H1 (cell line): ENCODE results near the gene TENT4A. TPM values are rescaled to one million over a fixed set of nuclear protein-coding genes. Genes with fewer than 3 reads are reported as not detected.

ENCODE experiments used
- CTCF ChIA-PET: fragments of 300-600 bp; sonication (Branson Sonifier 250); formaldehyde crosslinking; loops from one replicate; lab custom pipeline; 2021; ENCODE audit not compliant: partially characterized antibody; lab: Charles Lee
- POLR2A ChIA-PET: fragments of 300-600 bp; sonication (Branson Sonifier 250); formaldehyde crosslinking; loops from one replicate; lab custom pipeline; 2021; ENCODE audit warnings: inconsistent platforms; ENCODE audit not compliant: partially characterized antibody; lab: Charles Lee
- DNase-seq, 2 experiments: peaks; one replicate each; pipeline versions ENCODE4 v3.0.0 to v3.0.0-alpha.2; 2010 to 2022; ENCODE audit warnings: low spot score in 2 of 2, low read depth in 1 of 2, mixed read lengths in 1 of 2
- FAIRE-seq: peaks from 2 replicates; lab custom pipeline; 2011; peaks lifted over from hg19 to GRCh38; lab: Jason Lieb, UNC
- H2AFZ ChIP-seq: 2 replicates; pipeline ENCODE4 v1.8.1; 2012; ENCODE audit warnings: low read length, inconsistent platforms
- H2AK5ac ChIP-seq: 2 replicates; pipeline ENCODE4 v1.6.1; 2013; ENCODE audit warnings: low read depth, low read length
- H2BK120ac ChIP-seq: replicated peaks from 2 replicates; pipeline ENCODE3; 2013; ENCODE audit warnings: low read depth, low read length, inconsistent platforms
- H2BK12ac ChIP-seq: 2 replicates; pipeline ENCODE4 v1.6.1; 2013; ENCODE audit warnings: low read depth, low read length
- H2BK15ac ChIP-seq: 2 replicates; pipeline ENCODE4 v1.6.1; 2013; ENCODE audit warnings: low read length
- H2BK20ac ChIP-seq: 2 replicates; pipeline ENCODE4 v1.6.1; 2013; ENCODE audit warnings: low read length
- H2BK5ac ChIP-seq: 2 replicates; pipeline ENCODE4 v1.6.1; 2013; ENCODE audit warnings: low read depth, low read length
- H3K14ac ChIP-seq: 2 replicates; pipeline ENCODE4 v1.6.1; 2013; ENCODE audit warnings: inconsistent platforms; ENCODE audit not compliant: insufficient read length
- H3K18ac ChIP-seq: 2 replicates; pipeline ENCODE4 v1.6.1; 2013; ENCODE audit warnings: low read length; ENCODE audit errors: extremely low read depth
- H3K23ac ChIP-seq: 2 replicates; pipeline ENCODE4 v1.6.1; 2013; ENCODE audit warnings: inconsistent platforms; ENCODE audit not compliant: insufficient read length
- H3K23me2 ChIP-seq: 2 replicates; pipeline ENCODE4 v1.6.1; 2013; ENCODE audit warnings: low read depth, low read length
- H3K27ac ChIP-seq: 2 replicates; pipeline ENCODE4 v1.6.1; 2011; ENCODE audit warnings: low read depth, low read length, inconsistent platforms
- H3K27me3 ChIP-seq, 4 experiments: replicated peaks in 1 of 4; 1 replicate in 1 of 4; 2 replicates in 3 of 4; pipeline versions ENCODE4 v1.6.1 to v1.8.1; 2011 to 2013; ENCODE audit warnings: low read length in 3 of 4, mild to moderate bottlenecking in 3 of 4, inconsistent platforms in 2 of 4, mixed read lengths in 2 of 4, moderate library complexity in 1 of 4; ENCODE audit not compliant: control insufficient read depth in 3 of 4, insufficient read depth in 3 of 4; ENCODE audit errors: extremely low read depth in 1 of 4
- H3K36me3 ChIP-seq, 4 experiments: 2 replicates each; pipeline versions ENCODE4 v1.6.1 to v1.8.1; 2011 to 2013; ENCODE audit warnings: mild to moderate bottlenecking in 4 of 4, low read length in 3 of 4, moderate library complexity in 2 of 4, control low read depth in 1 of 4, inconsistent platforms in 1 of 4; ENCODE audit not compliant: insufficient read depth in 4 of 4, control insufficient read depth in 2 of 4
- H3K4ac ChIP-seq: replicated peaks from 2 replicates; pipeline ENCODE3; 2013; ENCODE audit warnings: low read length, low read depth, mixed read lengths, inconsistent platforms; ENCODE audit not compliant: insufficient read length
- H3K4me1 ChIP-seq, 4 experiments: replicated peaks in 1 of 4; 1 replicate in 1 of 4; 2 replicates in 3 of 4; pipeline versions ENCODE4 v1.6.1 to v1.8.1; 2011 to 2013; ENCODE audit warnings: low read length in 3 of 4, inconsistent platforms in 2 of 4, mixed read lengths in 1 of 4; ENCODE audit not compliant: insufficient read depth in 4 of 4, control insufficient read depth in 3 of 4
- H3K4me2 ChIP-seq, 2 experiments: 2 replicates each; pipeline versions ENCODE4 v1.6.1 to v1.8.1; 2011 to 2013; ENCODE audit warnings: low read depth in 2 of 2, low read length in 2 of 2, control low read depth in 1 of 2, inconsistent platforms in 1 of 2, mild to moderate bottlenecking in 1 of 2; ENCODE audit not compliant: insufficient read depth in 1 of 2
- H3K4me3 ChIP-seq, 4 experiments: fragments of 200-600, 300-600 bp in 1 of 4; sonication (generic), shearing (Covaris generic), sonication (Bioruptor Twin) in 1 of 4; 2 replicates each; pipeline versions ENCODE4 v1.5.1 to v1.8.1; 2011 to 2016; ENCODE audit warnings: low read length in 4 of 4, low read depth in 3 of 4, control low read depth in 2 of 4, inconsistent platforms in 2 of 4, mild to moderate bottlenecking in 2 of 4, mixed read lengths in 1 of 4, moderate library complexity in 1 of 4; ENCODE audit not compliant: insufficient read depth in 2 of 4; ENCODE audit errors: extremely low read depth in 1 of 4
- H3K56ac ChIP-seq: replicated peaks from 2 replicates; pipeline ENCODE3; 2013; ENCODE audit warnings: low read depth, mild to moderate bottlenecking, mixed read lengths, low read length, inconsistent platforms; ENCODE audit not compliant: insufficient read length
- H3K79me1 ChIP-seq: 2 replicates; pipeline ENCODE4 v1.6.1; 2013; ENCODE audit warnings: low read depth, low read length, control low read depth
- H3K79me2 ChIP-seq, 2 experiments: 2 replicates each; pipeline versions ENCODE4 v1.6.1 to v1.8.1; 2012 to 2013; ENCODE audit warnings: low read length in 2 of 2, mild to moderate bottlenecking in 2 of 2, inconsistent platforms in 1 of 2; ENCODE audit not compliant: insufficient read depth in 2 of 2, control insufficient read depth in 1 of 2
- H3K9ac ChIP-seq, 4 experiments: replicated peaks in 1 of 4; 1 replicate in 1 of 4; 2 replicates in 3 of 4; pipeline versions ENCODE4 v1.6.1 to v1.8.1; 2011 to 2013; ENCODE audit warnings: low read depth in 3 of 4, low read length in 3 of 4, control low read depth in 2 of 4, mild to moderate bottlenecking in 2 of 4, moderate library complexity in 2 of 4, inconsistent platforms in 1 of 4; ENCODE audit errors: extremely low read depth in 1 of 4
- H3K9me3 ChIP-seq, 2 experiments: 2 replicates each; pipeline versions ENCODE4 v1.6.1 to v1.8.1; 2012 to 2013; ENCODE audit warnings: mild to moderate bottlenecking in 2 of 2, moderate library complexity in 2 of 2, control low read depth in 1 of 2, inconsistent platforms in 1 of 2, low read depth in 1 of 2, low read length in 1 of 2, mixed read lengths in 1 of 2; ENCODE audit not compliant: insufficient read depth in 2 of 2
- H4K20me1 ChIP-seq, 2 experiments: replicated peaks in 1 of 2; 2 replicates each; pipeline versions ENCODE3 to v1.8.1; 2011 to 2013; ENCODE audit warnings: inconsistent platforms in 2 of 2, low read length in 2 of 2, mild to moderate bottlenecking in 1 of 2; ENCODE audit not compliant: insufficient read depth in 2 of 2, control insufficient read depth in 1 of 2
- H4K5ac ChIP-seq: 2 replicates; pipeline ENCODE4 v1.6.1; 2013; ENCODE audit warnings: low read length, low read depth, mixed read lengths, inconsistent platforms; ENCODE audit not compliant: insufficient read length
- H4K8ac ChIP-seq: 2 replicates; pipeline ENCODE4 v1.8.0; 2013; ENCODE audit warnings: mild to moderate bottlenecking, moderate library complexity, low read length, inconsistent platforms; ENCODE audit not compliant: insufficient read depth; ENCODE audit errors: extremely low read depth
- H4K91ac ChIP-seq: replicated peaks from 2 replicates; pipeline ENCODE3; 2013; ENCODE audit warnings: low read length, mixed read lengths, inconsistent platforms; ENCODE audit not compliant: insufficient read length
- CBX5 ChIP-seq: fragments of 300-800, 300-1000 bp; sonication (generic); IDR thresholded peaks from 2 replicates; pipeline ENCODE4 v1.7.1; 2016; ENCODE audit warnings: antibody characterized with exemption, low read length, low read depth
- EGR1 ChIP-seq: IDR thresholded peaks from 2 replicates; pipeline ENCODE4 v1.6.1; 2011; ENCODE audit warnings: low read depth, low read length, borderline replicate concordance
- EP300 ChIP-seq, 2 experiments: IDR thresholded peaks; 1 replicate in 1 of 2; 2 replicates in 1 of 2; pipeline ENCODE4 v1.6.1; 2011 to 2012; ENCODE audit warnings: low read depth in 2 of 2, low read length in 2 of 2, mild to moderate bottlenecking in 2 of 2, borderline replicate concordance in 1 of 2, inconsistent platforms in 1 of 2, moderate library complexity in 1 of 2
- GABPA ChIP-seq: IDR thresholded peaks from 2 replicates; pipeline ENCODE4 v1.6.1; 2011; ENCODE audit warnings: mild to moderate bottlenecking, low read length, moderate library complexity, borderline replicate concordance; ENCODE audit not compliant: insufficient read depth
- HDAC6 ChIP-seq: IDR thresholded peaks from one replicate; pipeline ENCODE4 v1.7.1; 2012; ENCODE audit warnings: low read depth, mild to moderate bottlenecking, inconsistent platforms, low read length, moderate library complexity
- JUN ChIP-seq: IDR thresholded peaks from 2 replicates; pipeline ENCODE4 v1.6.1; 2011; ENCODE audit warnings: low read depth, mild to moderate bottlenecking, improper control_type of control experiment, low read length
- NANOG ChIP-seq: IDR thresholded peaks from 2 replicates; pipeline ENCODE4 v1.6.1; 2011; ENCODE audit warnings: low read length, low read depth, mild to moderate bottlenecking, inconsistent platforms; ENCODE audit not compliant: insufficient read depth, poor library complexity, severe bottlenecking
- SP4 ChIP-seq: IDR thresholded peaks from 2 replicates; pipeline ENCODE4 v1.6.1; 2012; ENCODE audit warnings: low read length, inconsistent platforms
- TEAD4 ChIP-seq: IDR thresholded peaks from 2 replicates; pipeline ENCODE4 v1.6.1; 2012; ENCODE audit warnings: low read depth, low read length, inconsistent platforms, mixed read lengths
- WGBS, 2 experiments: shearing (Covaris generic) in 1 of 2; methylation state at CpG; one replicate each; pipeline versions ENCODE4 v1.1.6 to v1.1.7; 2013 to 2015; ENCODE audit warnings: low lambda C conversion rate in 2 of 2, mixed read lengths in 2 of 2, inconsistent platforms in 1 of 2, low coverage in 1 of 2, missing lambda C conversion rate in 1 of 2; ENCODE audit not compliant: insufficient replicate concordance in 2 of 2, insufficient coverage in 1 of 2, insufficient read length in 1 of 2; ENCODE audit errors: extremely low coverage in 1 of 2, missing lambda C conversion rate in 1 of 2; 5-methylcytosine and 5-hydroxymethylcytosine counted together
- polyA plus RNA-seq, 7 experiments: library from polyadenylated mRNA; depleted of rRNA in 3 of 7; stranded (reverse) in 5 of 7; unstranded in 2 of 7; fragments of >200 nt in 5 of 7; fragments of 200-250 nt in 2 of 7; gene quantifications; 1 replicate in 5 of 7; 2 replicates in 1 of 7; 4 replicates in 1 of 7; pipeline versions ENCODE4 v1.2.1 to v1.2.3, GENCODE V29; 2011 to 2013; ENCODE audit warnings: missing spikeins in 2 of 7, mixed read lengths in 2 of 7
- total RNA-seq: library from RNA; stranded (reverse); fragmentation: NEBNext Ultra II Directional; extraction: Animal tissue kit (Norgen Biotek cat#: 25700); gene quantifications from 2 replicates; pipeline ENCODE4 v1.2.1, GENCODE V29; 2021
- TF ChIP-seq, protein P1 (sequence below), 3 experiments: IDR thresholded peaks; 1 replicate in 2 of 3; 2 replicates in 1 of 3; pipeline versions ENCODE4 v1.5.1 to v1.6.1; 2011; ENCODE audit warnings: low read length in 3 of 3, mild to moderate bottlenecking in 3 of 3, inconsistent platforms in 2 of 3, low read depth in 1 of 3, moderate library complexity in 1 of 3; ENCODE audit not compliant: insufficient read depth in 1 of 3; ENCODE audit errors: control extremely low read depth in 1 of 3
- TF ChIP-seq, protein P2 (sequence below): IDR thresholded peaks from 2 replicates; pipeline ENCODE4 v1.6.1; 2011; ENCODE audit warnings: low read depth, mild to moderate bottlenecking, low read length; ENCODE audit not compliant: insufficient read depth

TENT4A gene
- total and polyA plus RNA-seq, 2 of the 8 experiments (the other 6 are each of a cell fraction or from before 2014, with no cell fraction given), result 8.9 to 25.1 TPM

DNA sequence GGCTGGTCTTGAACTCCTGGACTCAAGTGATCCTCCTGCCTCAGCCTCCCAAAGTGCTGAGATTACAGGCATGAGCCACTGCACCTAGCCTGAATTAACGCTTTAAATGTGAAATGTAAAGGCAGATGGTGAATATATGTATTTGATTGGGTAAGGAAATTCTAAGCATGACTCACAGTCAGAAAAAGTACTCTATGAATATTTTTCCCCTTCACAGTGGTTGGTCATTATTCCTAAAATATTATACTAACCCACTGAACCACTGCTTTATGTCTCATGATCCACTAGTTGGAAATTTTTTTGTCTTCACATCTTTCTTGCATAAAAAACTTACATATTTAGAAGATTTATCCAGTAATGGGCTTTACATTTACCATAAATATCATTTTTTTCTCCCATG lies 14.5 kb upstream of the TENT4A start:
- no peak overlapping the region for H2AK5ac ChIP-seq
- DNase-seq (no peak), FAIRE-seq (no peak)
- H2BK120ac ChIP-seq, result no peak overlapping the region
- H2BK15ac ChIP-seq, result no peak overlapping the region
- no peaks in the 10 kb centered on the region for H3K36me3 ChIP-seq
- H3K23ac ChIP-seq, result no peak overlapping the region
- no peak overlapping the region for H3K27ac ChIP-seq
- H2BK12ac ChIP-seq, result no peak overlapping the region
- no peak overlapping the region for H3K4ac ChIP-seq
- H2BK5ac ChIP-seq, result no peak overlapping the region
- no peak overlapping the region for H4K8ac ChIP-seq
- no peaks in the 10 kb centered on the region for H4K20me1 ChIP-seq
- 86% methylated on average over 1 of the region's 1 CpG; no CpG with 5 or more reads in 1 of the 2 experiments for WGBS, 2 experiments
- H3K4me1 ChIP-seq, result peaks cover 3 to 12% (median 6%) of the 10 kb centered on the region in 4 experiments; a peak in 6 of 7 replicates
- ChIA-PET POLR2A (no interaction called here), CTCF (no interaction called here)
- H3K79me1 ChIP-seq, result no peaks in the 10 kb centered on the region
- H2BK20ac ChIP-seq, result no peak overlapping the region
- H3K9ac ChIP-seq, result no peak overlapping the region
- no peak overlapping the region for H3K4me3 ChIP-seq
- H4K91ac ChIP-seq, result no peak overlapping the region
- H3K14ac ChIP-seq, result no peak overlapping the region
- H3K4me2 ChIP-seq, result no peak overlapping the region
- H3K79me2 ChIP-seq, result no peaks in the 10 kb centered on the region
- H3K9me3 ChIP-seq, result no peaks in the 10 kb centered on the region
- H3K23me2 ChIP-seq, result no peaks in the 10 kb centered on the region
- no peaks in the 10 kb centered on the region for H3K27me3 ChIP-seq
- no peak overlapping the region for H3K18ac ChIP-seq
- no peak overlapping the region for H3K56ac ChIP-seq
- no peak overlapping the region for H2AFZ ChIP-seq
- H4K5ac ChIP-seq, result no peak overlapping the region
- no peak for TF ChIP-seq CBX5
- TF ChIP-seq, protein P1, sequence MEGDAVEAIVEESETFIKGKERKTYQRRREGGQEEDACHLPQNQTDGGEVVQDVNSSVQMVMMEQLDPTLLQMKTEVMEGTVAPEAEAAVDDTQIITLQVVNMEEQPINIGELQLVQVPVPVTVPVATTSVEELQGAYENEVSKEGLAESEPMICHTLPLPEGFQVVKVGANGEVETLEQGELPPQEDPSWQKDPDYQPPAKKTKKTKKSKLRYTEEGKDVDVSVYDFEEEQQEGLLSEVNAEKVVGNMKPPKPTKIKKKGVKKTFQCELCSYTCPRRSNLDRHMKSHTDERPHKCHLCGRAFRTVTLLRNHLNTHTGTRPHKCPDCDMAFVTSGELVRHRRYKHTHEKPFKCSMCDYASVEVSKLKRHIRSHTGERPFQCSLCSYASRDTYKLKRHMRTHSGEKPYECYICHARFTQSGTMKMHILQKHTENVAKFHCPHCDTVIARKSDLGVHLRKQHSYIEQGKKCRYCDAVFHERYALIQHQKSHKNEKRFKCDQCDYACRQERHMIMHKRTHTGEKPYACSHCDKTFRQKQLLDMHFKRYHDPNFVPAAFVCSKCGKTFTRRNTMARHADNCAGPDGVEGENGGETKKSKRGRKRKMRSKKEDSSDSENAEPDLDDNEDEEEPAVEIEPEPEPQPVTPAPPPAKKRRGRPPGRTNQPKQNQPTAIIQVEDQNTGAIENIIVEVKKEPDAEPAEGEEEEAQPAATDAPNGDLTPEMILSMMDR (IDR thresholded peaks at IDR 0.05; ENCODE audit: control extremely low read depth in 1 of 3, insufficient read depth in 1 of 3, low read depth in 1 of 3, low read length in 3 of 3), result no peak
- TF ChIP-seq TEAD4, result no peak
- TF ChIP-seq, protein P2, sequence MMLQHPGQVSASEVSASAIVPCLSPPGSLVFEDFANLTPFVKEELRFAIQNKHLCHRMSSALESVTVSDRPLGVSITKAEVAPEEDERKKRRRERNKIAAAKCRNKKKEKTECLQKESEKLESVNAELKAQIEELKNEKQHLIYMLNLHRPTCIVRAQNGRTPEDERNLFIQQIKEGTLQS, result no peak
- TF ChIP-seq NANOG, result no peak
- no peak for TF ChIP-seq EP300 (IDR thresholded peaks at IDR 0.05; ENCODE audit: borderline replicate concordance in 1 of 2, low read depth in 2 of 2, low read length in 2 of 2)
- no peak for TF ChIP-seq GABPA
- TF ChIP-seq EGR1, result no peak
- no peak for TF ChIP-seq JUN
- no peak for TF ChIP-seq HDAC6
- no peak for TF ChIP-seq SP4
